ENCODE data around the gene PLCXD1.
"Not testable (repeated sequence)": the region's sequence is repeated elsewhere in the genome, so short reads cannot be mapped to it uniquely, and the experiment has no call there.

Gene PLCXD1

GRCh38 chrX:318068-318738, 37.0 kb downstream of the PLCXD1 start:
- peak; percentile 98 for DNase-seq

- peak; percentile 100 for DNase-seq
These were observed 37.8 kb downstream of the PLCXD1 start, which contains the start of gene GTPBP6 for GRCh38 chrX:318739-319578. GTPBP6 (minus strand) TSS chrX:318796; CDS start chrX:318787, 9 bp downstream.

GRCh38 chrX:319579-320125, 38.5 kb downstream of the PLCXD1 start:
- DNase-seq: no peak

DNA sequence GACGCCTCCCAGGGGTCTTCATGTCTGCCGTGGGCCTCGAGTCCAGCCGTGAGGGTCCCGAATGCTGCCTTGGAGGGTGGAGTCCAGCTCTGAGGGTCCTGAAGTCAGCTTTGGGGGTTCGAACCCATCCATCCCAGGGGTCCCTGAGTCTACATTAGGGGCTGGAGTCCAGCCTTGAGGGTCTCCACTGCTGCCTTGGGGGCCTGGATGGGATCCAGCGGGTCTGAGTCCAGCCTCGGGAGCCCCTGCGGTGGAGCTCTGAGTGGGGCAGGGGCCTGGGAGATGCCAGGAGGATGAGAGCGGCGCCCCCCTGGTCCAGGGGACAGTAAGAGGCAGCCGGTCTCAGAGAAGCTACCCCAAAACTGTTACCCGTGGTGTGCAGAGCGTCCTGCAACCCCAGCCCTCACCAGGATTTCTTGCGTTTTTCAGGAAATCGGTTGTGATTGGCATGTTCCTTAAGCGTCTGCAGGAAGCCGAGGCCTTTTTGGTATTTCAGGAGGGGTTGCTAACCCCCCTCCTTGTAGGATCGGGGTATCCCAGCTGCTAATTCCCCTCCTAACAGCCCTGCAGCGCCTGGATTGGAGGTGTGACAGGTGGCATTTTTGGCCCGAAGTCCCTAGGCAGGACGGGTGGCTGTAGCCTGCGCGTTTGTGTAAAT, 39.1 kb downstream of the PLCXD1 start:
- DNase-seq: no peak

DNA sequence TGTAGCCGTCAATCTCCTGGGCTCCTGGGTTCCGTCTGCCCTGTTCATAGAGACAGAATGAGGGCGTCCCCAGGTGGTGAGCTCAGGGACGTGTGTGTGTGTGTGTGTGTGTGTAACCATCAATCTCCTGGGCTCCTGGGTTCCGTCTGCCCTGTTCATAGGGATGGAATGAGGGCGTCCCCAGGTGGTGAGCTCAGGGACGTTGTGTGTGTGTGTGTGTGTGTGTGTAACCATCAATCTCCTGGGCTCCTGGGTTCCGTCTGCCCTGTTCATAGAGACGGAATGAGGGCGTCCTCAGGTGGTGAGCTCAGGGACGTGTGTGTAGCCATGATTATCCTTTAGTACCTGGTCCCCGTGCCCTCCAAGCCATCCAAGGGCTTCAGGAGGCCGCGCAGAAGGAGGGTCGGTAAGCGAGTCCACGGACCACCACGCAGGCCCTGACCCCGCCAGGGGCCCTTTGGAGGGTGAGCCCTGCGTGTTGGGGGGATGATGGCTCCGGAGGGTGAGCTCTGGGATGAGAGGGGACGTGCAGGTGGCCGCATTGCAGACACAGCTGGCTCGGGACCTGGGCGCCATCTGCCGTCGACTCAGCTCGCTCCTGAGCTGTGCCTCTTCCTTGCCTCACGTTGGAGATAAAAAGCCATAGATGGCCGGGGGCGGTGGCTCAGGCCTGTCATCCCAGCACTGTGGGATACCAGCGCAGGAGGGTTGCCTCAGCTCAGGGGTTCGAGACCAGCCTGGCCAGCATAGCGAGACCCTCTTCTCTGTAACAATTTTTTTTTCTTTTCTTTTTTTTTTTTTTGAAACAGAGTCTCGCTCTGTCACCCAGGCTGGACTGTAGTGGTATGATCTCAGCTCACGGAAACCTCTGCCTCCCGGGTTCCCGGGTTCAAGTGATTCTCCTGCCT, 42.8 kb downstream of the PLCXD1 start:
- DNase-seq: peak; percentile 38

DNA sequence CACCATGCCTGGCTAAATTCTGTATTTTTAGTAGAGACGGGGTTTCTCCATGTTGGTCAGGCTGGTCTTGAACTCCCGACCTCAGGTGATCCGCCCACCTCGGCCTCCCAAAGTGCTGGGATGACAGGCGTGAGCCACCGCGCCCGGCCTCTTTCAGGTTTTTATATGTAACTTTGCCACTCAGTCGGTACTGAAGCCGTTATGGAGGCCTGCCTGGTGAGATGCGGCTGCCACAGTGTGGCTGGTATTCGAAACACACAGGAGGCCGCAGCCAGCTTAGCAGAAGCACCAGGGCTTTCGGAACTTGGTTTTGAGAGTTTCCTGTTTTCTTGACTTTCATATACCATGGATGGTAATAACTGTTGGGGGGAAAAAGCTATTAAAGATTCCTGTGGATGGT, 43.5 kb downstream of the PLCXD1 start:
- DNase-seq: not testable (repeated sequence)

GRCh38 chrX:327660-328126, 46.5 kb downstream of the PLCXD1 start:
- DNase-seq: no peak

GRCh38 chrX:329291-329910, 48.2 kb downstream of the PLCXD1 start:
- no peak for DNase-seq

GRCh38 chrX:330141-330725, 49.1 kb downstream of the PLCXD1 start:
- DNase-seq: not testable (repeated sequence)

DNA sequence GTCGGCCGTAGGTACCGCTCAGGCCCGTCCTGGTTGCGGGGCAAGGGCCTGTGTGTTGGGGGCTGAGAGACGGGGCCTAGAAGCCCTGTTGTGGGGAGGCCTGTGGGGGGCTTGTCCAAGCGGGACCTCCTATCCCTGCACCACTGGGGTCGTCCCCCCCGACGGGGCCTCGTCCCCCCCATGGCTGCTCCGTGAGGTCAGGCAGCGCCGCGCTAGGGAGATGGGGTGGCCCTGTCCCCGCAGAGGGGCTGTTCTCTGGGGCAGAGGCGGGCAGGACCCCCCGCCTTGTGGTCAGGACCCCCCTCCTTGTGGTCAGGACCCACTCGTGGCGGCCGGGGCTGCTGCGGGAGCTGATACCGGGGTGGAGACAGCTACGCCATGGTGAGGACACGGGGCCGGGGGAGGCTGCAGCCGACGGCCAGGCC, 49.6 kb downstream of the PLCXD1 start:
- DNase-seq: no peak

GRCh38 chrX:331151-331824, 50.1 kb downstream of the PLCXD1 start:
- DNase-seq: no peak

GRCh38 chrX:331825-332495, 50.8 kb downstream of the PLCXD1 start:
- DNase-seq: no peak

DNA sequence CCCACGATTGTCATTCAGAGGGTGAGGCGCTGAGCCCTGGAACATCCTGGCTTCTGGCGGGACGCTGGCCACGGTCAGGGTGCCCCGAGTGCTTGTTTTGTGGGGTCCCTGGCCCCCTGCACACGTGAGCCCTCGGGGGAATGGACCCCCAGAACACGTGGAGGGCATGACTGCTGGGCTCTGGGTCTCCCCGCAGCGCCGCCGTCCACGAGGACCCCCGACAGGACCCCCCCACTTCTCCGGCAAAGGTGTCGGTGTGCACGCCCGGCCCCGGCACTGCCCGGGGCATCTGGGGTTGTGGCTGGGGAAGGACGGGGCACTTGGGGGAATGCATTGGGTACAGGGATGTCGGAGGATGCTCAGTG, 51.3 kb downstream of the PLCXD1 start:
- no peak for DNase-seq

DNA sequence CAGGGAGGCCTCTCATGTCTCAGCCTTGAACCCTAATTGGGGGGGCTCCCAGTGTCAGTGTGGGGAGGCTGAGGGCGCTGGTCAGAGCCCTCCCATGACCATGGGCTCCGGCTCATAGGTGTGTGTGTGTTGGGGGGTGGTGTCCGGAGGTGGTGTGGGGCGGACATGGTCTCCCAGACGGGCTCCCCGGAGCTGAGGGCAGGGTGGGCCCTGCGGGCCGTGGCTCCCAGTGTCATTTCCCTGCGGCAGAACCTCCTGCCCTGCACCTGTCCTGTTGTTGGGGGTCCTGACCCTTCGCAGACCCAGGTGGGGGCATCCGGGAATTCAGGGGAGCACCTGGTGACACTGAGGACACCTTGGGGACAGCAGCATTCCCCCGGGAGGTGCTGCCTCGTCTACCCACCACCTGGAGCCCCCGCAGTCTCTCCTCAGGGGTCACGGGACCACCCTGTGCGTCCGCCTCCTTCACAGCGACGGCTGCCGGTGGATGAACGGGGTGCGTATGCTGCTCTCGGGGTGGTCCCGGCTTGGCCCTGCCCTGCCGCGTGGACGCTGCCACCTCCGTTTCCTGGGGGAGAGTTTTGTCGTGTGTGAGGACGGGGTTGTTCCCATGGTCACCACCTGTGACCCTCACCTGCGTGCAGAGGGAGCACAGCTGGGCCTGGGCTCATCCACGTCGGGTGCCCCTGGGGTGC, 51.9 kb downstream of the PLCXD1 start:
- no peak for DNase-seq

DNA sequence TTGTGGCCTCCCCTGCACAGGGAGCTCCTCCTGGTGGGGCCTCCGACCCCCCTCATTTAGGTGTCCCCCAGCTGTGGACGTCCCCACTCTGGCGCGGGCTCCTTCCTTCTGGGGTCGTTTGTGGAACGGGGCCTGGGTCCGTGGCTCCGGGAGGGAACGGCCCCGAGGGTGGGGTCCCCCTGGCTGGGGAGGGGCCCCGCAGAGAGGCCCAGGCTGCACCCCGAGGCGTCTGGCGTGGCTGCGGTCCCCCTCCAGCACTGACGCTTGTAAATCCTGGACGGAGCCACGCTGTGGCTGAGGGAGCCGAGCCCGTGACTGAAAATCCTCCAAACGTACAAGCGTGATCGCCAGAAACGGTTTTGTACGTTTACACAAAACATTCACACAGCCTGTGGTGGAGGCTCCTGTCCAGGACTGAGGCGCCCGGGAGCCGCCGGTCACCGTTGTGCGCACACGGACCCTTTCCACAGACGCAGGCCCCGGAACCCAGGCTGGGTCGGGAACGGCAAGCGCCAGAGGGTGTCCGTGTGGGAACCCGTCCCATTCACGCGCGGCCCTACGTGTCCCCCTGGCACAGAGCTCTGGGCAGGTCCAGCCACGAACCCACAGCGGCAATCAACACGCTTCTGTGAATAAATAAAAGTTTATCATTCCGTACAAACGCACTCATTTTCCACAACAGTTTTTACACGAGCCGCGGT, 52.6 kb downstream of the PLCXD1 start:
- DNase-seq: no peak

DNA sequence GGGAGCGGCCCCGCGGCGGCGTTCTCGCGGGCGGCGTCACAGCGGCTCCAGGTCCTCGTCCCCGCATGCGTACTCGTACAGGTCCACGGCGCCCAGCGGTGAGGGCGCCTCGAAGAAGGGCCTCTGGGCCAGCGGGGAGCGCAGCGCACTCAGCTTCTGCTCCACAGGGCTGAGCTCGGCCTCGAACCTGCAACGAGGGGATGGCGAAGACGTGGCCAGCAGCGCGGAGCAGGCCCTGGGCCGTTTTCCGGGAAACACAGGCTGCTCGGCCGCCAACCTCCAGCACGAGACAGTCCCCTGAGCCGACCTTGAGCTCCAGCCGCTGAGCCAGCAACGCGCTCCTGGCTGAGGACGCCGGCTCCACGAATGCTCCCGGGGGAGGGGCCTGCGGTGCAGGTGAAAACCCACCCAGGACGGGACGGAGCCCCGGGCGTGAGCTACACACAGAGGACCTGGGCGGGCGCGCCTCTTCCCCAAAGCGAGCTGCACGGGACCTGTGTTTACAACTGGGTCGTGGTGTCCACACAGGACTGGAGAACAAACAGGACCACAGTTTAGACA, 53.2 kb downstream of the PLCXD1 start:
- DNase-seq: no peak

DNA sequence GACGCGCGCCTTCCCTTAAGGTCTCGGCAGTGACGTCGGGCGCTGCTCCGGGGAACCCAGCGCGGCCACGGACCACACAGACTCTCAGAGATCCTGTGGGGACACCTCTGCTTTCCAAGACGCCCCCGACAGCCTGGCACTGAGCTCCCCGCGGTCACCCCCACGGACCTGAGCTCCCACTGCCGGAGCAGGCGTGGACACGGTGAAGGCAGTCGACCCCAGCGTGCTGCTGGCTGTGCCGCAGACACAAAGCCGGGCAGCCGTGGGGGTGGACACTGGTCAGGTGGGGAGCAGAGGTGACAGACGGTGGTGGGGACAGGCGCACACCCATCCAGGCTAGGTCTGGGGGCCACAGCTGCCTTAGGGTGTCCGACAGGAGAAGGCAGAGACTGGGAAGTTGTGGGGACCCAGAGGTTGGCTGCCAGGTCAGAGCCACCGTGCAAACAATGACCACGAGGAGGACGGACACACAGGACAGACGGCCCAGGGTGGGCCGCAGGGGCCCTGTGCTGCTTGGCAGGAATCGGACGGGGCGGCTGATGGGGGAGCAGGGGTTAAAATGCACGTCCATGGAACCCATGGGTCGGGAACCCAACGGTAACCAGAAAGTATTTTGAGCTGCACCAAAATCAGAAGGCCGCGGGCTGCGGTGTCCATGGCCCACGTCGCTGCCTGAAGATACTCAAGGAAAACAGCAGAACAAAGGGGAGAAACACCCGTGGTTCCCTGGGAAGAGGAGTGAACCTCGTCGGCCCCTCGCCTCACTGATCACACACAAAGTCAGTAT, 54.0 kb downstream of the PLCXD1 start:
- no peak for DNase-seq

GRCh38 chrX:335758-336155, 54.6 kb downstream of the PLCXD1 start:
- DNase-seq: no peak
